HG02943 (cell line): Measurements from ENCODE around the gene OR10G2.
"Not testable (repeated sequence)": the region's sequence is repeated elsewhere in the genome, so short reads cannot be mapped to it uniquely, and the experiment has no call there.

ENCODE experiments used
- ATAC-seq: cut with Tn5 transposase; IDR thresholded peaks from one replicate; pipeline ENCODE4 v1.9.1; 2021; ENCODE audit warnings: mild to moderate bottlenecking, low read depth, moderate library complexity; ENCODE audit not compliant: unreplicated experiment

OR10G2 gene

DNA sequence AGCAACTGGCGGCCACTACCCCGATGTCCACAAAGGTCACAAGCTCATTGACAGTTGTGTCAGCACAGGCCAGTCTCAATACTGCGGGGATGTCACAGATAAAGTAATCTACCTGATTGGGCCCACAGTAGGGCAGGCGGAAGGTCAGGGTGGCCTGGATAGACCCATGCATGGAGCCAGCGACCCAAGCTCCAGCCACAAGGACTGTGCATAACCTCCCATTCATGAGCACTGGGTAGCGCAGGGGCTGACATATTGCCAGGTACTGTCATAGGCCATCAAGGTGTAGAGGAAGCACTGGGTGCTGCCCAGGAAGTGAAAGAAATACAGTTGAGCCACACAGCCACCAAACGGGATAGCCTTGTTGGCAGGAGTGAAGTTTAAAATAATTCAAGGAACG, 32.6 kb downstream of the OR10G2 start:
- not testable (repeated sequence) for ATAC-seq

DNA sequence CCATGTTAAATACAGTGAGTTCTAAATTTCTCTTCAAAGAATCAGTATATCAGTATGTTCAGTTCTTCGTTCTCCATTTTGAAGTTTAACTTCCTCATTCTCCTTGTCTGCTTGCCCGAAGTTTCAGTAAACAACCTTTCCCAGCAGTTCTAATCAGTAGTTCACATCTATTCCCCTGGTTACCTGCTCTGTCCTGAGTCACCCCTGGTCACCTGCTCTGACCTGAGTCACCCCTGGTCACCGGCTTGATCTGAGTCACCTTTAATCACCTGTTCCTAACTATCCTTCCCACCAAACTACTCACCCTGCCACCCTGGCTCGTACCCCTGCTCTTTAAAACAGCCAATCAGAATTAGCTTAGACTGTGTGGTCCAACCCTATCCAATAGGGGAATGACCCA, 45.4 kb downstream of the OR10G2 start:
- ATAC-seq = no peak
